ENCODE measurements around the gene TSPOAP1.

DNA sequence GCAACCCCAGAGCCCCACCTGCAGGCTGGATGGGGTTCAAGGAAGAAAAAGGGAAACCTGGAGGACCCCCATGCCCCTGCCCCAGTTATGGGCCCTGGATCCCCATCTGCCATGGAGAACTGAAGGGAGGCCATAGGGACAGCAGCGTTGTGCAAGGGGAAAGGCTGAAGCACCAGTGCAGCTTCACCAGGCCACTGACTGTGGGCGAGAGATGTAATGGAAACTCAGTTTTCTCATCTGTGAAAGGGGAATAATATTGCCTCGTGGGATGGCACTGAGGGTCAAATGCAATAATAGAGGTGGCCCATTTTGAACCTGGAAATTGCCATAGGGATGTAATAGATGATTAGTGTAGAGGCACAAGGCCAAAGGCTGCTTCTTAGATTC lies 9.9 kb upstream of the TSPOAP1 start:
- TF ChIP-seq, protein P1, sequence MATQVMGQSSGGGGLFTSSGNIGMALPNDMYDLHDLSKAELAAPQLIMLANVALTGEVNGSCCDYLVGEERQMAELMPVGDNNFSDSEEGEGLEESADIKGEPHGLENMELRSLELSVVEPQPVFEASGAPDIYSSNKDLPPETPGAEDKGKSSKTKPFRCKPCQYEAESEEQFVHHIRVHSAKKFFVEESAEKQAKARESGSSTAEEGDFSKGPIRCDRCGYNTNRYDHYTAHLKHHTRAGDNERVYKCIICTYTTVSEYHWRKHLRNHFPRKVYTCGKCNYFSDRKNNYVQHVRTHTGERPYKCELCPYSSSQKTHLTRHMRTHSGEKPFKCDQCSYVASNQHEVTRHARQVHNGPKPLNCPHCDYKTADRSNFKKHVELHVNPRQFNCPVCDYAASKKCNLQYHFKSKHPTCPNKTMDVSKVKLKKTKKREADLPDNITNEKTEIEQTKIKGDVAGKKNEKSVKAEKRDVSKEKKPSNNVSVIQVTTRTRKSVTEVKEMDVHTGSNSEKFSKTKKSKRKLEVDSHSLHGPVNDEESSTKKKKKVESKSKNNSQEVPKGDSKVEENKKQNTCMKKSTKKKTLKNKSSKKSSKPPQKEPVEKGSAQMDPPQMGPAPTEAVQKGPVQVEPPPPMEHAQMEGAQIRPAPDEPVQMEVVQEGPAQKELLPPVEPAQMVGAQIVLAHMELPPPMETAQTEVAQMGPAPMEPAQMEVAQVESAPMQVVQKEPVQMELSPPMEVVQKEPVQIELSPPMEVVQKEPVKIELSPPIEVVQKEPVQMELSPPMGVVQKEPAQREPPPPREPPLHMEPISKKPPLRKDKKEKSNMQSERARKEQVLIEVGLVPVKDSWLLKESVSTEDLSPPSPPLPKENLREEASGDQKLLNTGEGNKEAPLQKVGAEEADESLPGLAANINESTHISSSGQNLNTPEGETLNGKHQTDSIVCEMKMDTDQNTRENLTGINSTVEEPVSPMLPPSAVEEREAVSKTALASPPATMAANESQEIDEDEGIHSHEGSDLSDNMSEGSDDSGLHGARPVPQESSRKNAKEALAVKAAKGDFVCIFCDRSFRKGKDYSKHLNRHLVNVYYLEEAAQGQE (IDR thresholded peaks at IDR 0.05; ENCODE audit: insufficient read depth in 1 of 2, low read depth in 2 of 2, low read length in 2 of 2): no peak
- no peak for TF ChIP-seq POLR2AphosphoS5 (IDR thresholded peaks at IDR 0.05; ENCODE audit: low read depth, low read length)
- no peak for TF ChIP-seq FOXP2 (optimal IDR thresholded peaks at IDR 0.05; ENCODE audit: borderline replicate concordance, extremely low read depth, extremely low read length, insufficient read depth)

Data from PFSK-1 (cell line).